Activated CD8-positive, alpha-beta memory T cell treated with anti-CD3 and anti-CD28 coated beads, Interleukin-2, amount 50 U/mL, for 24 hours (primary cell): ENCODE results near the gene DYRK1A.

Experiments
- DNase-seq: peaks from one replicate; pipeline ENCODE4 v3.0.0-alpha.2; 2020; ENCODE audit errors: extremely low read depth

The DYRK1A gene

GRCh38 chr21:37450445-37450941, 83.9 kb downstream of the DYRK1A start:
- DNase-seq = no peak

- DNase-seq = no peak
Observed at GRCh38 chr21:37451446-37451845, 84.9 kb downstream of the DYRK1A start.

- no peak for DNase-seq
Observed at GRCh38 chr21:37452227-37452626, 85.7 kb downstream of the DYRK1A start.

DNA sequence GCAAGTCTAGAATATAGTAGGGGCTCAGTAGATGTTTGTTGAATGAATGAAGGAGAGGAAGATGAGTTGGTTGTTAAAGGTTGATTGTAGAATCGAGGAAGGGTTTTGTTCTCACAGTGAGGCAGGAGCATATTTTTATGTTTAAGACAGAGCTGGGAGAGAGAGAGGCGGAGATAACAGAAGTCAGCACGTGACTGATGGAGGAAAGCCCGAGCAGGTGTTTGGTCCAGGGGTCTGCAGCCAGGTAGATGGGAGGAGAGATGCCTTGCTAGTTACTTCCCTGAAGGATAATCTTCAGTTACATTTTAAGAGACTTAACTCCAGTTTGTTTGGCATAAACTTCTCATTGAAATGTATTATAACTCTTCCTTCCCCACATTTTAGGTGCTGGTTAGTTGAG, 86.8 kb downstream of the DYRK1A start:
- no peak for DNase-seq

DNA sequence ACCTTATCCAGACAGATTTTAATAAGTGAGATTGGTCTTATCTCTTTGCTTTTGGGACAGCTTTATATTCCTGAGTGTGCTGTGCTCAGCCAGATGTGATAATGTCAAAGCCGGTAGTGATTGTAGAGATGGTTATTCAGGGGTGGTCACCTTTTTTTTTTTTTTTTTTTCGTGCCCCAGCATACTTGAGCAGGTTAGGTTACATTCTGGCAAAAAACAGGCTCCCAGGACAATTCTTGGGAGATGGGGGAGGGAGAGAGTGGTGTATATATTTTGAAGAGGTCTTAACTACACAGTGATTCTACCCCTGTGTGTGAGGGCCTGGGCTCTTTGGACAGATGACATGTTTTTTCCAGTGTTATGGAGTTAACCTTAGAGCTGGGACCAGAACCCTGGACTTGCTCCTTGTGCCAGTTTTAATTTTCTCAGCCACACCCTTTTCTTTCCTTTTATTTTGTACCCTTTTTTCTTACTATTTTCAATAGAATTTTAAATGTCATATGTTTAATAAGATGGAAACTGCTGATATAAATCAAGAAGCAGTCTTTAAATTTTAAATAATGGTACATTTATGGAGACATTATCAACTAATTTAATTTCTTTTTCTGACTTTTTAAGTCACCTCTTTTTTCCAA, 88.4 kb downstream of the DYRK1A start:
- DNase-seq = no peak

DNA sequence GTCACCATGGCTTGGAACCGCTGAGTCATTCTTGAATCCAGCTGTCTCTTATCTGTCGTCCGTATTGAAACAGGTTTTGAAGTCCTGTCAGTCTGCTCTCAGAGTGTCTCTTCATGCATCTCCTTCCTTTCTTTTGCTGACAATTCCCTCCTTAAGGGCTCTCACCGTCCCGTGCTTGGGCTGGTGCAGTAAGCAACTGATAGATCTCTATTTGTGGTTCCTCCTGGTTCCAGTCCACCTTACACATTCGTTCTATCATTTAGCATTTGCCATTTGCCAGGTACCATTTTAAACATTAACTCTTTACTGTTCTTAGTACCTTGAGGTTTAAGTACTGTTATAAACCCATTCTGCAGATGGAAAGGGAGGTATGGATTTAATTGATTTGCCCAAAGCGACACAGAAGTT, 88.9 kb downstream of the DYRK1A start:
- DNase-seq = no peak

- DNase-seq = no peak
Observed at GRCh38 chr21:37458669-37459276, 92.2 kb downstream of the DYRK1A start.

GRCh38 chr21:37459575-37459974, 93.0 kb downstream of the DYRK1A start:
- DNase-seq = no peak

- no peak for DNase-seq
Observed at GRCh38 chr21:37460196-37460595, 93.6 kb downstream of the DYRK1A start.

DNA sequence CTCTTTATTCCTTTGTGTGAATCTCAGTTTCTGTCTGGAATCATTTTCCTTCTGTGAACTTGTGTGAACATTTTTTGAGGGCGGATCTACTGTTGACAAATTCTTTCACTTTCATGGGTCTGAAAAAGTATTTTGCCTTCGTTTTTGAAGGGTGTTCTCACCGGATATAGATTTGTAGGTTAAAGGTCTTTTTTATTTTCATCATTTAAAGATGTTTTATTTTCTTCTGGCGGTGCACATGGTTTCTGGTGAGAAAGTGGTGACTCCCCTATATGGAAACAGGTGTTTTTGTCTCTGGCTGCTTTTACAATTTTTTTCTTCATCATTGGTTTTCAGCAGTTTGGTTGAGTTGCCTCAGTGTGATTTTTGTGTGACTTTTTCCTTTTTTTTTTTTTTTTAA, 94.9 kb downstream of the DYRK1A start:
- DNase-seq = no peak

- DNase-seq = no peak
Observed at GRCh38 chr21:37462087-37462861, 95.7 kb downstream of the DYRK1A start.

DNA sequence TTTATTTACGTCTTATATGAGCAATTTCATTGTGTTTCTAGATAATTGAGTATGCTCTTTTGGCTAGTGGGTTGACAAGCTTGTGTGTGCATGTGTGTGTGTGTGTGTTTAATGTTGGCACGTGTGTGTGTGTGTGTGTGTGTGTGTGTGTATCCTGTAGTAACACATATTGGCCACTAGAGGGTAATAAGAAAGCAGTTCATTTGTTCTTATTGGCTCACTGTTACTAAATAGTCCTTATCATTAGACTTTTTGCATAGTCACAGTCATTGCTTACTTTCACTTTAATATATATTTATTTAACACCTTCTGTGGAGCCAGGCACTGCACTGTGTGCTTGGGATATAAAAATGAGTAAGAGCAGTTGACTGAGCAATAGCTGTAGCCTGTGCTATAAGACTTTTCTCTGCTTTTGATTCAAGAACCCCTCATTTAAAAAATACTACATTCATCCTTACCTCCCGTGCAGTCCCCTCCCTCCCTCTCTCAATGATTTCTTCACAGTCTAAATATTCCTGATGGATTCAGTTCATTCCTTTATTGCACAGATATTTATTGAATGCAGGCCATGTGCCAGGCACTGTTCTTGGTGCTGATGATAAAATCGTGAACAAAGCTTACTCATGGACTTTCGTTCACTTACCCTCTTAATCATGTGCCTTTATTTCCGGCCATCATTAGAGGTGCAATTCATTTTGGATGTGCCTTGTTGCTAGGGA, 96.7 kb downstream of the DYRK1A start:
- no peak for DNase-seq

DNA sequence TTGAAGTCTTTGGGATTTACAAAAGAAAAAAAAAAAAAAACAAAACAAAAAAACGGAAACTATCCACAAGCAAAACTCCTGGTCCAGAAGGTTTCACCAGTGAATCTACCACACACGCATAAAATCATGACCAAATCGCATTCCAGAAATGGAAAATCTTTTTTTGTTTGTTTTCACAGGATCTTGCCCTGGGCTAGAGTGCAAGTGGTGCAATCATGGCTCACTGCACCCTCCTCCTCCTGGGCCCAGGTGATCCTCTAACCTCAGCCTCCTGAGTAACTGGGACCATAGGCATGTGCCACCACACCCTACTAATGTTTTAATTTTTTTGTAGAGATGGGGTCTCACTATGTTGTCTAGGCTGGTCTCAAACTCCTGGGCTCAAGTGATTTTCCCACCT, 100.5 kb downstream of the DYRK1A start:
- no peak for DNase-seq

DNA sequence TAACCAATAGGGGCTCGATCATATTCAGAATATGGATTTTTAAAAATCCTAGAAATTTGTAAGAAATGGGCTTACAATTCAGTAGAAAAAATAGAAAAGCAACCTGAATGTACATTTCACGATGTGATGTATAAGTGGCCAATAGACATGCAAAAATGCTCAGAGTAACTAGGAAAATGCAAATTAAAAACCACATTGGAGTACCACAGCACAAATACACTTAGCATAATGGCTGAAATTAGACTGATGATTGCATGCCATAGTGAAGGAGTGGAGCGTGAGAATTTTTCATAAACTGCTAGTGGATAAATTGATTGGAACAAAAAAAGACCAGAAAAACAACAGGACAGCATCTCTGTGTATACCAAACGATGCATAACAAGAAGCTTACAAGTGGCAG, 102.3 kb downstream of the DYRK1A start:
- no peak for DNase-seq

DNA sequence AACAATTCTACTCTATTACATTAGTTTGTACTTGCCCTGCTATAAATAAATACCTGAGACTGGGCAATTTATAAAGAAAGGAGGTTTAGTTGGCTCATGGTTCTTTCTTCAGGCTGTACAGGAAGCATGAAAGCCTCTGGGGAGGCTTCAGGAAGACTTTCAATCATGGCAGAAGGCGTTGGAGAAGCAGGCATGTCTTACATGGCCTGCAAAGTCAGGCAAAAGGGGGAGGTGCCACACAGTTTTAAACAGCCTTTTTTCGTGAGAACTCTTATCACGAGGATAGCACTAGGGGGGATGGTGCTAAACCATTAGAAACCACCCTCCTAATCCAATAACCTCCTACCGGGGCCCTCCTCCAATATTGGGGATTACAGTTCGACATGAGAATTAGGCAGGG, 102.9 kb downstream of the DYRK1A start:
- DNase-seq = no peak

- DNase-seq = no peak
Observed at GRCh38 chr21:37472581-37472980, 106.0 kb downstream of the DYRK1A start.

DNA sequence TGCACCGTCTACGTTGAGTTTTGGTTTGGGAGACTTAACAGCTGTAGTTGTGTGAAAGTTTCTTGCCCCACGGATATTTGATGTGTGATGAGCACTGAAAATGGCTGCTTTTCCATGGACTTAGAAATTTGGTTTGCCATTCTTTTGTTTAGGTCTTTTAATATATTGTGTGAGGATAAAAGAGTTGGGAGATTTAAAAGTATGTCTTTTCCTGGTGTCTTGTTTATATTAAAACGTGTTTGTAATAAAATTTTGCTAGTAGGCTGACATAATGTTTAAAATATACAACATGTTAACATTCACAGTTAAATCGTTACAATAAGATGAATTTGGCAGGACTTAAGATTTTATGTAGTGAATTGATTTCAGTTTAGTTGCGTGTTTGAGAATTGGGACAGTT, 106.9 kb downstream of the DYRK1A start:
- no peak for DNase-seq

DNA sequence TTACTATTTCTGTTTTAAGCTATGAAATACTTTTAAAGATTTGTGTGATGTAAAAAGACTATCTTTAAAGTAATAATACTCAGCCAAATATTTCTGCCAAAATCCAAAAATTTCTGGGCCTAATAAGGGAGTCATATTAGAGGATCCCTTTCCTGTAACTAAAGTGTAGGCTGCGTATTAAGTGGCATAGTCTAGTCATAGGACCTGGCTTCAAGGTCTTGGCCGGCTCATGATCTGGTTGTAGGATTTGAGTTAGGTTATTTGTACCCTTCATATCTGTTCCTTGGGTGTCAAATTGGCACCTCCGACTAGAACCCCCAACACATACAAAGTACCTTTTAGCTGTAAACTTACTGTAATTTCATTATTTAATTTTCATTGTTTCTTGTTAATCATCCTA, 107.8 kb downstream of the DYRK1A start:
- DNase-seq = no peak

- no peak for DNase-seq
Observed at GRCh38 chr21:37475186-37475868, 108.8 kb downstream of the DYRK1A start.

DNA sequence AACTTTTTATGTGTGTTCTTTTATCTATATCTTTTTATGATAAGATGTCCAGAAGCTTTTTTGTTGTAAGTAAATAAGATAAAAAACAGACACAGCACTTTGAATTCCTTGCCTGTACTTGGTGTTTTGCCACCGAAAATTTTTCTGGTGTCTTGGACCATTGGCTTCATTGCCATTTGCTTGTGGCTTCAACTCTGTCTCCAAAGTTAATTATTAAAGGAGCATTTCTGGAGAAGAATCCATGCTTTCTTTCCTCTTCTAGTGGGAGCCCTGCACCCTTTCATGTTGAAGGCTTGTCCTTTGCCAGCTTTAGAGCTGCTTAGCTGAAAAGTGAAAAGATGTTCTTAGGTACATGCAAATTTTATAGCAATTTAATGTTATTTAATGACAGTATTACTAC, 112.2 kb downstream of the DYRK1A start:
- DNase-seq = no peak

DNA sequence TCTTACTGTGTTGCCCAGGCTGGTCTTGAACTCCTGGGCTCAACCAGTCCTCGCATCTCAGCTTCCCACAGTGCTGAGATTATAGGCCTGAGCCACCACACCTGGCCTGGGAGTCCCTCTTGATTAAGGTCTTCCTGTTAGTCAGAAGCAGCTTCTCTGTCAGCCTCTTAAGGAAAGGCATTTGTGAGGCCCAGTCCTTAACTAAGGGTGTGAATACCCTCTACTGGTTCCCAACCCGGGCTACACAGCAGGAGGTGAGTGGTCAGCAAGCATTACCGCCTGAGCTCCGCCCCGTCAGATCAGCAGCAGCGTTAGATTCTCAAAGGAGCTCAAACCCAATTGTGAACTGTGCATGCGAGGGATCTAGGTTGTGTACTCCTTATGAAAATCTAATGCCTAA, 117.2 kb downstream of the DYRK1A start:
- no peak for DNase-seq
